Activated effector memory CD4-positive, alpha-beta T cell treated with Interleukin-2 at 50 U/mL for 16 hours (primary cell): ENCODE measurements around the gene SPRN.
A peak's percentile ranks its signal among the peaks of the same experiment; 100 is the strongest.
"Not testable (repeated sequence)": the region's sequence is repeated elsewhere in the genome, so short reads cannot be mapped to it uniquely, and the experiment has no call there.

Experiments
- DNase-seq: peaks from one replicate; pipeline ENCODE4 v3.0.0-alpha.2; 2020

Gene SPRN

GRCh38 chr10:133456041-133456951 is 31.9 kb upstream of the SPRN start:
- DNase-seq, result no peak

DNA sequence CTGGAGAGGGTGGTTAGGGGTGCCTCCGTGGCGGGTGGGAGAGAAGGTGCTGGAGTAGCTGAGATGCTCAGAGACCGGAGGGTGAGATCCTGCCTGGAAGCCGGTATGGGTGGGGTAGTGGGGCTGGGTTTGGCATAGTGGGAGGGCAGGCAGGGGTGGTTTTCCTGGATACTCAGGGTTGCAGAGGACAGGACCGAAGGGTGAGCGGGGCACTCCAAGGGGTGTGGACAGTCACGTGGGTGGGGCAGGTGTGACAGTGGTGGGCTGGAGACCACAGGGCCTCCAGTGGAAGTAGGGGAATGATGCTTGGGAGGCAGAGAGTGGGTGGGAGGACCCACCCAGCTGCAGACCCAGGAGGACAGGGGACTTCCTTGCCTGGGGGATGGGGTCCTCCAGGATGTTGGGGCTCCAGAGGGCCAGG is 31.2 kb upstream of the SPRN start:
- no peak for DNase-seq

- no peak for DNase-seq
These were observed 30.8 kb upstream of the SPRN start for GRCh38 chr10:133455196-133455595.

GRCh38 chr10:133454204-133454893 is 29.9 kb upstream of the SPRN start:
- no peak for DNase-seq

DNA sequence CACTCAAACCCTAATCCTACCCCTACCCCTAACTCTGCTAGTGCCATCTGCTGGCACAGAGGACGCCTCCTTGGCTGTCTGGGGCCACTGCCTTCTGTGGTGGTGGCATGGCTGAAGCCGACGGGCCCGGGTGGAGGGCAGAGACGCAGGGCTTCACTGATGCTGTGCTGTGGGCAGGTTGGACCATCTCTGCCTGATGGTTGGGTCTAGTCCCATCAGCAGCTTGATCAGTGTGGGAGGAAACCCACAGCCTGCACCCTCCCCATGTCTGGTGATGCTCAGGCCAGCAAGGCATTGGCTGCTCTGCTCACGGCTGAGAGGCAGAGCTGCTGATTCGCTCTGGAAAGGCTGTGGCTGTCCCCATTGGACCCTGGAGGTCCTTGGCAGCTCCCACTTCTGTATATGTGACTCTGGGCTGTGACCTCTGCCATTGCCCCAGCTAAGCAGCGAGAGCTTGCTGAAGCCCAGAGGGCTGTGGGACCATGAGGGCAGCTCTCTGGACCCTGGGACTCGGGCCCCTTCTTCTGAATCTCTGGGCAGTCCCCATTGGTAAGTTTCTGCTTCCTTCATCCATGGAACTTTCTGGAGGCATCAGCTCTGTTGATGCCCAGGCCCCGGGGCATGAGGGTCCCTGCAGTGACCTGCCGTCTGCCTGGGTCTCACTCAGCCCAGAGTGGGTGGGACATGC is 29.2 kb upstream of the SPRN start, which contains the start of gene SCART1:
TSS of gene SCART1 (plus strand) at position 430 of the 688 bp plus-strand sequence. CDS start at position 483, 53 bp downstream.
- no peak for DNase-seq

DNA sequence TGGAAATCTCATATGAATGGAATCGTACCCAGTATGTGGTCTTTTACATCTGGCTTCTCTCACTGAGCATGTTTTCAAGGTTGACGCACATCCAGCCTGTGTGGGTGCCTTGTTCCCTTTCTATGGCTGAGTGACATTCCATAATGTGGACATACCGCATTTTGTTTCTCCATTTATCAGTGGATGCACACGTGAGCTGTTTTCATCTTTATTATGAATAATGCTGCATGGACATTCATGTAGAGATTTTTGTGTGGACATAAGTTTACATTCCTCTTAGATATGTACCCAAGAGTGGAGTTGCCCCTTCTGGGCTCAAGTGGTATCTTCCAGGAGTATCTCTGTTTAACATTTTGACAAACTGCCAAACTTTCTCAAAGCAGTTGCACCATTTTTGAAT is 28.0 kb upstream of the SPRN start:
- no peak for DNase-seq

GRCh38 chr10:133451346-133451745 is 26.9 kb upstream of the SPRN start:
- no peak for DNase-seq

DNA sequence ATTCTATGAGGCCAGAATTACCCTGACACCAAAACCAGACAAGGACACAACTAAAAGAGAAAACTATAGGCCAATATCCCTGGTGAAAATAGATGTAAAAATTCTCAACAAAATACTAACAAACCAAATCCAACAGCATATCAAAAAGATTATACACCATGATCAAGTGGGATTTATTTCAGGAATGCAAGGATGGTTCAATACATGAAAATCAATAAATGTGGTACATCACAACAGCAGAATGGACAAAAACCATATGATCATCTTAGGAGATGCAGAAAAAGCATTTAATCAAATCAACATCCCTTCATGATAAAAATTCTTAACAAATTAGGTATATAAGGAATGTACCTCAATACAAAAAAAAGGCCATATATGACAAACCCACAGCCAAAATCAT is 23.7 kb upstream of the SPRN start:
- DNase-seq, result no peak

DNA sequence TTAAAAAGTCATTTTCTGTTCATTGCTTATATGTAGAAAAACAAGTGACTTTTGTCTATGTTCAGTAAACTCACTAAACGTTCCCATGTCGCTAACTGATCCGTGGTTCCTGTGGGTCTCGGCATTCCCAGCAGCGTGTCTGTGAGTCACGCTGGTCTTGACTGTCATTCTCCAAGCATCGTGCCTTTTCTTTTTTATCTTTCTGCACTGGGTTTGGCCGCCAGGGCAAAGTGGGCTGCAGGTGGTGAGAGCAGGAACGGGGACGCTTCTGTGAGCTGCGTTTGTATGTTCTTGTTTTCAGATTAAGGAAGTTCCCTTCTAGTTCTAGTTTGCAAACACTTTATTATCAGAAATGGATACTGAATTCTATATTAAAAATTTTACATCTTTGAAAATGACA is 22.6 kb upstream of the SPRN start:
- no peak for DNase-seq

- no peak for DNase-seq
These were observed 21.6 kb upstream of the SPRN start for GRCh38 chr10:133445751-133446708.

- DNase-seq, result no peak
These were observed 20.9 kb upstream of the SPRN start for GRCh38 chr10:133445268-133445732.

DNA sequence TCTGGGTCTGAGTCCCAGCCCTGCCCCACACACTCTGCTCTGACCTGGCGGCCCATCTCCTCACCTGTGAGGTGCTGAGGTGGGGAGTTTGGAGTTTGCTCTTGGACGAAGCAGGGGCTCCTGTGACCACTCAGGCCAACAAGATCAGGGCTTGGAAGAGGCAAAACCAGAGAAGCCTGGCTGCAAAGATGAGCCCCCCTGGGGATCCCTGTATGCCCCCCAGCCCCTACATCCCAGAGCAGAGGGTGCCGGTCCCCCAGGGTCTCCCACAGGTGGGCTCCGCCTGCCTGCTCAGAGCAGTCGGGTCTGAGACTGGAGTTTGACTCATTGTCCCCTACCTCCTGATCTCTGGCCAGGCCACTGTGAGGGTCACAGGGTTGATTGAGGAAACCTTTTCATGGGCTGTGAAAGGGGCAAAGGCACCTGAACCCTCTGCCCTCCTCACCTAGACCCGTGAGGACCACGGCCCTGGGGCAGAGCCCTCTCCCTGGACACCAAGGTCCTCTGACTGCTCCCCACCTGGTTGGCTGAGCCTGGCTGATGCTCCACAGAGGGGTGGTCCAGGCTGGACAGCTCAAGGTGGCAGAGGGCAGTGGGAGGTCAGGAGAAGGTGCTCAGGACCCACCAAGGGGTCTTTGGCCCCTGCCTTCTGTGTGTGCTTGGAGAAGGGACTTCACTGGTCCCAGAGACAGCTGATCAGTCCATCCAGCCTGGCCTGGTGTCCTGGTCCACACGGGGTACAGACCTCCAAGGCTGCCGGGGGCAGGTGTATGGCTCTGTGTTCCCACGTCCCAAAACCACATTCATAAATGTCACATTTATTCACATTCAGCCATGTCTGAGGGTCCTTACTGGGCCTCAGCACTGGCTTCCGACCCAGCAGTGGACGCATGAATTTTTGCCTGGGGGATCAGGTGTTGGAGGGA is 20.2 kb upstream of the SPRN start:
- no peak for DNase-seq

- DNase-seq, result no peak
These were observed 18.8 kb upstream of the SPRN start for GRCh38 chr10:133442967-133443924.

DNA sequence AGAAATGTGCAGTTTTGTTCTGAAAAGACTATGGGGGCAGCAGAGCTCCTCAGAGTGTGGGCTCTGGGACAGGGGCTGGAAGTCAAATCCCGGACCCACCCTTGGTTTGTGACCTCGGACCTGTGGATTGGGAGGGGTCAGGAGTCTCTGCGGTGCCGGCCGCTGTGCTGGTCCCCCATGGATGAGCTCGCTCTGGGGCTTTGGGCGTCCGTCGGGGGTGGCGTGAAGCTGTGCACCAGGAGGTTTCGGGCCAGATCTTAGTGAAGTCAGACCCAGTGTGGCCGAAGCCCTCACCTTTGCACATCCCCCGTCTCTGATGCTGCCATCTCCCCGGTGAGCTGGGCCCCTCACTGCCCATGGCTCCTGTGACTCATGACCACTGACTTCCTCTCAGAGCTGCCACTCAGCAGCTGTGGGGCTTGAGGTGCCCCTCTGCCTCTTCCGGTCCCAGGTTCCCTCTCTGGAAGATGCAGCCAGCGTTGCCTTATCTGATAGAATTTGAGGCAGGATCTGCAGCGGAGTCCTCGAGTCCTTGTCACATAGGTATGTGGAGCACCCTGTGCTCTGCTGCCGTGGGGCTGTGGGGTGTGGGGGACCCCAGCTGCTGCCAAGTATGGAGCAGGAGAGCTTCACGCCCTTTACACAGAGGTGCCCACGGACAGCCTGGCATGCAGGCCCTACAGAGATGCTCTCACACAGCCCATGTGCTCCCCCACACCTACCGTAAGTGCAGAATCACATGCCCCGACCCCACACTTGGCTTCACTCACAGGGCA is 18.0 kb upstream of the SPRN start:
- peak; percentile 30 for DNase-seq

- no peak for DNase-seq
These were observed 17.4 kb upstream of the SPRN start for GRCh38 chr10:133441780-133442179.

- not testable (repeated sequence) for DNase-seq
These were observed 16.9 kb upstream of the SPRN start for GRCh38 chr10:133441356-133441755.

GRCh38 chr10:133440633-133441285 is 16.3 kb upstream of the SPRN start:
- no peak for DNase-seq
